ENCODE measurements around the gene PLEKHA8. TPM values are rescaled to one million over a fixed set of nuclear protein-coding genes. Genes with fewer than 3 reads are reported as not detected.

PLEKHA8 gene
- total and polyA plus RNA-seq, 2 experiments from 2014 or later: 16.8 to 25.9 TPM

GRCh38 chr7:30023524-30023923, 4.7 kb upstream of the PLEKHA8 start:
- H3K36me3 ChIP-seq: peaks cover 7% of the 10 kb centered on the region
- no peaks in the 10 kb centered on the region for H3K27me3 ChIP-seq
- DNase-seq (ENCODE audit: low read depth in 1 of 2, low spot score in 1 of 2): no peak
- H3K4me3 ChIP-seq: no peak overlapping the region
- TF ChIP-seq CTCF (IDR thresholded peaks at IDR 0.05; ENCODE audit: low read depth, low read length): no peak
- H3K27ac ChIP-seq: no peak overlapping the region
- peaks cover 14% of the 10 kb centered on the region for H3K4me1 ChIP-seq (ENCODE audit: low read depth)
- H3K9me3 ChIP-seq (ENCODE audit: low read depth): no peaks in the 10 kb centered on the region

- peaks cover 31% of the 10 kb centered on the region for H3K4me1 ChIP-seq (ENCODE audit: low read depth)
- H3K27ac ChIP-seq: peak within 1 kb of the TSS; percentile 89
- no peaks in the 10 kb centered on the region for H3K36me3 ChIP-seq
- DNase-seq (ENCODE audit: low read depth in 1 of 2, low spot score in 1 of 2): peak; percentile 99 to 100
- H3K27me3 ChIP-seq: no peaks in the 10 kb centered on the region
- H3K9me3 ChIP-seq (ENCODE audit: low read depth): no peaks in the 10 kb centered on the region
- H3K4me3 ChIP-seq: peak within 1 kb of the TSS; percentile 88
- no peak for TF ChIP-seq CTCF (IDR thresholded peaks at IDR 0.05; ENCODE audit: low read depth, low read length)
Measured at GRCh38 chr7:30026229-30027064, 1.8 kb upstream of the PLEKHA8 start, which contains the start of gene FKBP14. FKBP14 (minus strand) TSS chr7:30026702; CDS start chr7:30026508, 194 bp downstream.

- Histone ChIP-seq H3K4me1 (ENCODE audit: low read depth) (peaks cover 31% of the 10 kb centered on the region), H3K27ac (peak overlapping the region; percentile 87), H3K27me3 (no peaks in the 10 kb centered on the region), H3K9me3 (ENCODE audit: low read depth) (no peaks in the 10 kb centered on the region), H3K36me3 (no peaks in the 10 kb centered on the region), H3K4me3 (peak overlapping the region; percentile 88)
- no peak for TF ChIP-seq CTCF (IDR thresholded peaks at IDR 0.05; ENCODE audit: low read depth, low read length)
- peak in 1 of 2 donors; percentile 47 for DNase-seq (ENCODE audit: low read depth in 1 of 2, low spot score in 1 of 2)
Measured at GRCh38 chr7:30027065-30027456, 1.2 kb upstream of the PLEKHA8 start.

- Histone ChIP-seq H3K4me1 (ENCODE audit: low read depth) (peaks cover 34% of the 10 kb centered on the region), H3K27me3 (no peaks in the 10 kb centered on the region), H3K36me3 (no peaks in the 10 kb centered on the region), H3K27ac (peak overlapping the region; percentile 87), H3K4me3 (peak overlapping the region; percentile 88), H3K9me3 (ENCODE audit: low read depth) (no peaks in the 10 kb centered on the region)
- TF ChIP-seq CTCF (IDR thresholded peaks at IDR 0.05; ENCODE audit: low read depth, low read length): no peak
- DNase-seq (ENCODE audit: low read depth in 1 of 2, low spot score in 1 of 2): no peak
Measured at GRCh38 chr7:30027740-30028215, 434 bp upstream of the PLEKHA8 start.

GRCh38 chr7:30028749-30029635, 780 bp downstream of the PLEKHA8 start:
- Histone ChIP-seq H3K4me1 (ENCODE audit: low read depth) (peaks cover 34% of the 10 kb centered on the region), H3K4me3 (peak overlapping the region; percentile 88), H3K27ac (peak overlapping the region; percentile 87), H3K27me3 (no peaks in the 10 kb centered on the region), H3K36me3 (no peaks in the 10 kb centered on the region), H3K9me3 (ENCODE audit: low read depth) (no peaks in the 10 kb centered on the region)
- TF ChIP-seq CTCF (IDR thresholded peaks at IDR 0.05; ENCODE audit: low read depth, low read length): peak; percentile 3
- DNase-seq (ENCODE audit: low read depth in 1 of 2, low spot score in 1 of 2): peak; percentile 43 to 70

Data from cardiac muscle cell (in vitro differentiated cells and primary cell).